HG03280 (cell line): ENCODE measurements around the gene TLE2.
"Not testable (repeated sequence)": the region's sequence is repeated elsewhere in the genome, so short reads cannot be mapped to it uniquely, and the experiment has no call there.

Experiments used
- ATAC-seq: cut with Tn5 transposase; IDR thresholded peaks from one replicate; pipeline ENCODE4 v1.9.1; 2021; ENCODE audit warnings: mild to moderate bottlenecking, moderate library complexity; ENCODE audit not compliant: unreplicated experiment

TLE2 gene

DNA sequence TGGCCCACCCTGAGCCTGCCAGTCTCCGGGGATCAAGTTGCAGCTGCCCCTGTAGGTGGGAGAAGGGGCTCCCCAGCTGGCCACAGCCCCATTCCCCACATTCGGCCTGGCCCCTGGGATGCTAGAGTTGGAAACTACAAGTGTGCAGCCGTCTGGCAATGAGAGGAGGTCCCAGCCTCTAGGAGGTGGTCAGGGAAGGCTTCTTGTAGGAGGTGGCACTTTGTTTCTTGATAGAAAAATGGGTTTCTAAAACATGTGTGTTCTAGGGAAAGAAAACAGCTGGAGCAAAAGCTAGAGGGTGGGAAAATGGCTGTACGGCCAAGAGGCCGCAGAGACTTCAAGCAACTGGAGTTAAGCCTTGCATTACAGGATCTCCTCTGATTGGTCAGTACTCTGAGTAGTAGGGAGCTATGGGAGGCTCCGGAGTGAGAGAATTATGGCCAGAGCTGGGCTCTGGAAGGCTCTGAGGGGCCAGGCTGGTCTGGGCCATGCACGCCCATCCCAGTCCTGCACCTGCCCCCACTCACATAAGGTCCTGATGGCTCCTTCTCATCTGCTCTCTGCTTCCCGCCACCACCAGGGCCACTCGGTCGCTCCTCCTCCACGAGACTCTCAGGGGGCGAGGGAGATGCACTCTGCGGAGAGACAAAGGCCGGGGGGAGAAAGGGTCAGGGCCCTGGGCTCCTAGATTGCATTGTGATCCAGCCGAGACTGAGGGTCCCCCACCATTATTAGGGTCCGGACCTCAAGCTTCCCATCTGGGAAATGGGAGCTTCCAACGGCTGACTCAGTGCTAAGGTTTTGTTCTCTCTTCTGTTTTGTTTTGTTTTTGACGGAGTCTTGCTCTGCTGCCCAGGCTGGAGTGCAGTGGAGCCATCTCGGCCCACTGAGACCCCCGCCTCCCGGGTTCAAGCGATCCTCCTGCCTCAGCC is 13.7 kb downstream of the TLE2 start:
- no peak for ATAC-seq

GRCh38 chr19:3014135-3014534 is 14.9 kb downstream of the TLE2 start:
- no peak for ATAC-seq

- ATAC-seq, result no peak
Observed at GRCh38 chr19:3013263-3013725, 15.8 kb downstream of the TLE2 start.

- no peak for ATAC-seq
Observed at GRCh38 chr19:3012621-3013262, 16.3 kb downstream of the TLE2 start.

- ATAC-seq, result not testable (repeated sequence)
Observed at GRCh38 chr19:3012059-3012458, 17.0 kb downstream of the TLE2 start.

- ATAC-seq, result no peak
Observed at GRCh38 chr19:3010871-3011270, 18.2 kb downstream of the TLE2 start.

GRCh38 chr19:3008994-3009393 is 20.1 kb downstream of the TLE2 start:
- no peak for ATAC-seq

DNA sequence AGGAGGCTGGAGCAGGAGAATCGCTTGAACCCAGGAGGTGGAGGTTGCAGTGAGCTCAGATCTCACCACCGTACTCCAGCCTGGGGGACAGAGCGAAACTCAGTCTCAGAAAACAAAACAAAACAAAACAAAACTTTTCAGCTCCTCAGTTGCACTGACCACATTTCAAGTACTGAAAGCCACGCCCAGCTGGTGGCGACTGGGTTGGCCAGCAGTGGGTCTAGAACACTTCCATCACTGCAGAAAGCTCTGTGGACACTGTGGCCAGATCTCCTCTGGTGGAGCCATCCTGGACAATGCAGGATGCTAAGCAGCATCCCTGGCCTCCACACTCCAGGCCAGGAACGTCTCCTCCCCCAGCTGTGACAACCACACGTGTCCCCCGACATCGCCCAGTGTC is 21.1 kb downstream of the TLE2 start:
- ATAC-seq, result no peak

DNA sequence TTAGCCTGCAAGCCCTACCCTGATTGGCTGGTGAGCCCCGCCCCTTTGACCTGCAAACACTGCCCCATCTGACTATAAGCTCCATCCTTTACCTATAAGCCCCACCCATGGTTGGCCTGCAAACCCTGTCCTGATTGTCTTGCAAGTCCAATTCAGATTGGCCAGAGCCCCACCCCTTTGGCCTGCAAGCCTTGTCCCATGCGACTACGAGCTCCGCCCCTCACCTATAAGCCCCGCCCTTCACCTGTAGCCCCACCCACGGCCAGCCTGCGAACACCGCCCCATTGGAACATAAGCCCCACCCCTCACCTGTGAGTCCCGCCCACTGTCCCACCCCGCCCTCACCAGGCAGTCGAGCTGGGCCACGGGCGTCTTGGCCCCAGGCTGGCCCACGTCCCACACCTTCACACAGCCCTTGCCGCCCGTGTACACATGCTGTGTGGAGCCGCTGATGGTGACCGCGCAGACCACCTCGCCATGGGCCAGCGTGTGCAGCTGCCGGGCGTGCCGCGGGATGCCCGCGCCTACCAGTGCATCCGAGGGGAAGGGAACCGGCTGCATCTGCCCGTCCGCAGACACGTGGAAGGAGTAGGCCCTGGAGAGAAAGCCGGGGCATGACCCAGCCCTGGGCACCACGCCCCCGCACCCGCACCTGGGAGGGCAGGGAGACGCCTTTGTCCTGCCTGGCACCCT is 22.9 kb downstream of the TLE2 start:
- no peak for ATAC-seq

DNA sequence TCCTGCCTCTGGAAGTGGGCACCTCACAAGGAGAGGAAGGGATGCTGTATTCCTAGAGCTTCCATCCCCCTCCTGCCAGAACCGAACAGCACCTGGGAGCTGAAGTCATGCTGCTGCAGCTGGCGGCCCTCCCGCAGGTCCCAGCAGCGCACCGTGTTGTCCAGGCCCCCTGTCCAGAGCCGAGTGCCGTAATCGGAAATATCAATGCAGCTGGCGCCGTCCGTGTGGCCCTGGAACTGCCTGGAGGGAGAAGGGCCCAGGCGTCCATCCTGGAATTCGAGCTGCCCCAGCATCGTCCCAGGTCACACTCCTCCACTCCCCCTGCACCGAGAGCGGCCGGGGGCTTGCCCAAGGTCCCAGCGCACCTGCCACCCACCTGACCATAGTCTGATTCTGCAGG is 23.7 kb downstream of the TLE2 start:
- ATAC-seq, result no peak

GRCh38 chr19:3004522-3004921 is 24.6 kb downstream of the TLE2 start:
- ATAC-seq, result no peak

DNA sequence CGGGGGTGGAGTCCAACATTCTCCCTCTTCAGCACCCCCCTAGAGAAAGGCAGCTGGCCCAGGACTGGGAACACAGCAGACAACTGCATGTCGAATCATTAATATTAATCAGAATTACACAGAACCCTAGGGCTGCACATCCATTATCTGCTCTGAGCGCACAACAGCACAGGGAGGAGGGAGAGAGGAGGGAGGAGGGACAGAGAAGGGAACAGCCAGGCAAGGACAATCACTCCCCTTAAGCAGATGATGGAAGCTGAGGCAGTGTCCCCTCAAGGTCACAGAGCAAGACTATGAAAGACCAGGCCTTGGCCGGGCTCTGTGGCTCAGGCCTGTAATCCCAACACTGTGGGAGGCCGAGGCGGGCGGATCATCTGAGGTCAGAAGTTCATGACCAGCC is 26.0 kb downstream of the TLE2 start:
- ATAC-seq, result no peak

DNA sequence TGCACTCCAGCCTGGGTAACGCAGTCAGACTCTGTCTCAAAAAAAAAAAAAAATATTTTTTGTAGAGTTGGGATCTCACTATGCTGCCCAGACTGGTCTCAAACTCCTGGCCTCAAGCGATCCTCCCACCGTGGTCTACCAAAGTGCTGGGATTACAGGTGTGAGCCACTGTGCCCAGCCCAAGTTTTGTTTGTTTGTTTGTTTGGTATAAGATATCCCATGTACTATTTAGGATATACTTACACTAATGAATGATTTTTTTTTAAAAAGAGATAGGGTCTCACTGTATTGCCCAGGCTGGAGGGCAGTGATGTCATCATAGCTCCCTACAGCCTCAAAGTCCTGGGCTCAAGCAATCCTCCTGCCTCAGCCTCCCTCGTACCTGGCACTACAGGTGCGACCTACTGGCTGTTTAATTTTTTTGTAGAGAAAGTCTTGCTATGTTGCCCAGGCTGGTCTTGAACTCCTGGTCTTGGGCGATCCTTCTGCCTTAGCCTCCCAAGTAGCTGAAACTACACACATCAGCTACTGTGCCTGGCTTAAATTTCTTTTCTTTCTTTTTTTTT is 27.8 kb downstream of the TLE2 start:
- ATAC-seq, result no peak

DNA sequence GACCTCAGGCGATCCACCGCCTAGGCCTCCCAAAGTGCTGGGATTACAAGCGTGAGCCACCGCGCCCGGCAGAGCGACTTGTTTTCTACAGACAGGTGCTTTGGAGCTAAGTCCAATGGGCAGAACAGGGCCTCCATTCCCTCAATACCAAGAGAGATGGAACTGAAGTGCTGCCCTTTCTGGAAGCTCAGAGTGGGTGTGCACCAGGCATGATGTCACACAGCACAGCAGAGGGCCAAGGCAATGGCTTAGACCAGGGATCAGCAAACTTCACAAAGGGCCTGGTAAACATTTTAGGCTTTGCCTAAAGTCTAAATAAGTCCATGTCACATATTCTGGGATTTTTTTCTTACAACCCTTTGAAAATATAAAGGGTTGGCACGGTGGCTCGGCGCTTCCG is 30.4 kb downstream of the TLE2 start:
- ATAC-seq, result no peak

DNA sequence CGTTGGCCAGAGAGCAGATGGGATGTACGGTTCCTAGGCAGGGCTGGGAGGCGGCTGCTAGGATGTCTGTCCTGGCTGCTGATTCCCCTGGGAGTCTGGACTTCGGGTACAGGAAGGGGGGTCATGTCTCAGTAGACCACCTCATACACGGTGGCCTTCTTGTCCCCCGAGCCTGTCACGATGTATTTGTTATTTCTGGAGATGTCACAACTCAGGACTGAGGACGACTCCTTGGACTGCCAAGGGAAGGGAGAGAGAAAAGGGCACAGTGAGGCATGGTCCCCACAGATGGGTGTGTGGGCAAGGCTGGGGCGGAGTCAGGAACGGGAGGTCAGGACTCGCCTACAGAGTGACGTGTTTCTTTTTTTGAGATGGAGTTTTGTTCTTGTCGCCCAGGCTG is 31.4 kb downstream of the TLE2 start:
- ATAC-seq, result no peak

DNA sequence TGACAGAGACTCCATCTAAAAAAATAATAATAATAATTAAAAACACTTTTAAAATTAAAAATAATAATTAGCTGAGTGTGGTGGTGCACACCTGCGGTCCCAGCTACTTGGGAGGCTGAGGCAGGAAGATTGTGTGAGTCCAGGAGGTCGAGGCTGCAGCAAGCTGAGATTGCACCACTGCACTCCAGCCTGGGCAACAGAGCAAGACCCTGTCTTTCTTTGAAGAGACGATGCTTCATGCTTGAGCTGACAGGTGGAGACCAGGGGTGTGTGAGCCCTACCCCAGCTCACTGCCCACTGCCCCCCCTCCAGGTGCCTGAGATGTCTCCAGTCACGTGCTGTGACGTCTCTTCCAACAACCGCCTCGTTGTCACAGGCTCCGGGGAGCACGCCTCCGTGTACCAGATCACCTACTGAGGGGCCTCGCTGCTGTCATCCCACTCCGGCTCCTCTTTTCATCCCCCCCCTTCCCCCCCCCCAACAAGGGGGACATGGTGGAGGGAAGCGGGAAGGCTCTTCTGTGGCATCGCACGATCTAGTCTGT is 34.4 kb downstream of the TLE2 start:
- no peak for ATAC-seq

GRCh38 chr19:2993579-2993978 is 35.5 kb downstream of the TLE2 start:
- no peak for ATAC-seq

GRCh38 chr19:2992958-2993357 is 36.1 kb downstream of the TLE2 start:
- ATAC-seq, result no peak

GRCh38 chr19:2992333-2992732 is 36.7 kb downstream of the TLE2 start:
- not testable (repeated sequence) for ATAC-seq

DNA sequence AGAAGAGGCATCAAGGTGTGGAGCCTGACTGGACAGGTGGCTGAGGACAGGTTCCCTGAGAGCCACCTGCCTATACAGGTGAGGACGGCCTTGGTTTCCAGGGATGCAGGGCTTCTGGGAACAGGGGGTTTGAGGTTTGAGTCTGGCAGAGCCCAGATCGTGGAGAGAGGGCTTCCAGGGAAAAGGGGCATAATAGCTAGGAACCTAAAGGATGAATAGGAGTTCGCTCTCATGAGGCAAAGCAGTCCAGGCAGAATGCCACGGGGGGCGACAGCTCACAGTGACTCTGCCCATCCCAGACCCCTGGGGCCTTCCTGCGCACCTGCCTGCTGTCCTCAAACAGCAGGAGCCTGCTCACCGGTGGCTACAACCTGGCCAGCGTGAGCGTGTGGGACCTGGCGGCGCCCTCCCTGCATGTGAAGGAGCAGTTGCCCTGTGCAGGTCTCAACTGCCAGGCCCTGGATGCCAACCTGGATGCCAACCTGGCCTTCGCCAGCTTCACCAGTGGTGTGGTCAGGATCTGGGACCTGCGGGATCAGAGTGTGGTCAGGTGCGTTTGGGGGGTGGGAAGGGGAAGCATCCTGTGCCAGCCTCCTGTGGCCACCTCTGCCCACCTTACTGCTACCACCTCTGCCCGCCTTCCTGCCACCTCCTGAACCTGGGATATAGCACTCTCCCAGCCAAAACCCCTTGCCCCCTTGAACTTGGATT is 39.7 kb downstream of the TLE2 start:
- ATAC-seq, result no peak
